OCI-LY3 (cell line): ENCODE data around the gene CACNA1A.

Experiments used
- H2AFZ ChIP-seq: fragments of 200-600, 300-600 bp; shearing (Covaris generic); 2 replicates; pipeline ENCODE4 v1.6.0; 2014; ENCODE audit warnings: antibody characterized with exemption, low read depth, low read length
- H3K27ac ChIP-seq: fragments of 200-600, 300-600 bp; sonication (generic); 2 replicates; pipeline ENCODE4 v1.5.1; 2014; ENCODE audit warnings: mild to moderate bottlenecking, low read length, moderate library complexity, mixed read lengths
- H3K27me3 ChIP-seq: fragments of 200-600, 300-600 bp; sonication (generic); 2 replicates; pipeline ENCODE4 v1.6.1; 2014; ENCODE audit warnings: low read depth, low read length, mixed read lengths
- H3K36me3 ChIP-seq: fragments of 200-600, 300-600 bp; sonication (generic); replicated peaks from 2 replicates; pipeline ENCODE3; 2014; ENCODE audit warnings: low read depth, low read length, mixed read lengths
- H3K4me1 ChIP-seq: fragments of 300-600, 200-600 bp; sonication (generic); 2 replicates; pipeline ENCODE4 v1.6.1; 2014; ENCODE audit warnings: low read length, mixed read lengths
- H3K4me2 ChIP-seq: fragments of 200-600, 300-600 bp; sonication (generic); 2 replicates; pipeline ENCODE4 v1.6.1; 2014; ENCODE audit warnings: low read length, mixed read lengths
- H3K4me3 ChIP-seq: fragments of 300-600, 200-600 bp; sonication (generic); 2 replicates; pipeline ENCODE4 v1.5.1; 2014; ENCODE audit warnings: antibody characterized with exemption, mild to moderate bottlenecking, low read length, moderate library complexity
- H3K79me2 ChIP-seq: fragments of 300-600, 200-600 bp; shearing (Covaris generic); 2 replicates; pipeline ENCODE4 v1.6.1; 2014; ENCODE audit warnings: mild to moderate bottlenecking, low read length, mixed read lengths
- H3K9ac ChIP-seq: fragments of 300-600, 200-600 bp; shearing (Covaris generic); 2 replicates; pipeline ENCODE4 v1.6.0; 2014; ENCODE audit warnings: mild to moderate bottlenecking, low read length, moderate library complexity
- H3K9me3 ChIP-seq: fragments of 200-600, 300-600 bp; shearing (Covaris generic); 2 replicates; pipeline ENCODE4 v1.6.1; 2014; ENCODE audit warnings: low read length, mixed read lengths; ENCODE audit not compliant: insufficient read depth
- H4K20me1 ChIP-seq: fragments of 200-600, 300-600 bp; sonication (generic); 2 replicates; pipeline ENCODE4 v1.6.1; 2016; ENCODE audit warnings: low read length, mixed read lengths; ENCODE audit not compliant: insufficient read depth
- EZH2phosphoT487 ChIP-seq: fragments of 200-600 bp; shearing (Covaris generic); IDR thresholded peaks from 2 replicates; pipeline ENCODE4 v1.6.1; 2018; ENCODE audit warnings: antibody characterized with exemption, mixed run types, low read depth
- TF ChIP-seq, protein P1 (sequence below): fragments of 200-600, 300-600 bp; sonication (generic); IDR thresholded peaks from 2 replicates; pipeline ENCODE4 v1.5.1; 2014; ENCODE audit warnings: antibody characterized with exemption, low read length, low read depth

The CACNA1A gene

GRCh38 chr19:13300421-13301030 lies 205.8 kb downstream of the CACNA1A start:
- no peak for TF ChIP-seq EZH2phosphoT487
- TF ChIP-seq, protein P1, sequence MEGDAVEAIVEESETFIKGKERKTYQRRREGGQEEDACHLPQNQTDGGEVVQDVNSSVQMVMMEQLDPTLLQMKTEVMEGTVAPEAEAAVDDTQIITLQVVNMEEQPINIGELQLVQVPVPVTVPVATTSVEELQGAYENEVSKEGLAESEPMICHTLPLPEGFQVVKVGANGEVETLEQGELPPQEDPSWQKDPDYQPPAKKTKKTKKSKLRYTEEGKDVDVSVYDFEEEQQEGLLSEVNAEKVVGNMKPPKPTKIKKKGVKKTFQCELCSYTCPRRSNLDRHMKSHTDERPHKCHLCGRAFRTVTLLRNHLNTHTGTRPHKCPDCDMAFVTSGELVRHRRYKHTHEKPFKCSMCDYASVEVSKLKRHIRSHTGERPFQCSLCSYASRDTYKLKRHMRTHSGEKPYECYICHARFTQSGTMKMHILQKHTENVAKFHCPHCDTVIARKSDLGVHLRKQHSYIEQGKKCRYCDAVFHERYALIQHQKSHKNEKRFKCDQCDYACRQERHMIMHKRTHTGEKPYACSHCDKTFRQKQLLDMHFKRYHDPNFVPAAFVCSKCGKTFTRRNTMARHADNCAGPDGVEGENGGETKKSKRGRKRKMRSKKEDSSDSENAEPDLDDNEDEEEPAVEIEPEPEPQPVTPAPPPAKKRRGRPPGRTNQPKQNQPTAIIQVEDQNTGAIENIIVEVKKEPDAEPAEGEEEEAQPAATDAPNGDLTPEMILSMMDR = no peak

DNA sequence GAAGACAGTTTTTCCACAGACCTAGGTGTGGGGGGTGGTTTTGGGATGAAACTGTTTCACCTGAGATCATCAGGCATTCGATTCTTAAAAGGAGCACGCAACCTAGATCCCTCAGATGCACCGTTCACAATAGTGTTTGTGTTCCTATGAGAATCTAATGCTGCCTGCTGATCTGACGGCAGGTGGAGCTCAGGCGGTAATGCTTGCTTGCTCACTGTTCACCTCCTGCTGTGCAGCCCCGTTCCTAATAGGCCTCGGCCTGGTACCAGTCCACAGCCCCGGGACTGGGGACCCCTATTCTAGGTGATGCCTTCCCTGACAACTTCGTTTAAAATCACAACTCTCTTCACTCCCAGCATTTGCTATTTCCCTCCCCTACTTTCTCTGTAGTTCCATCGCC lies 206.4 kb downstream of the CACNA1A start:
- H3K27me3 ChIP-seq = peaks cover 20% of the 10 kb centered on the region; the same call in 1 of the 2 replicates
- H3K9me3 ChIP-seq = no peaks in the 10 kb centered on the region
- no peak overlapping the region for H3K9ac ChIP-seq
- no peak for TF ChIP-seq EZH2phosphoT487
- TF ChIP-seq, protein P1 = no peak
- no peaks in the 10 kb centered on the region for H3K4me1 ChIP-seq
- no peak overlapping the region for H3K27ac ChIP-seq
- H3K4me3 ChIP-seq = no peak overlapping the region
- no peaks in the 10 kb centered on the region for H3K79me2 ChIP-seq
- no peak overlapping the region for H3K4me2 ChIP-seq
- H2AFZ ChIP-seq = no peak overlapping the region
- H4K20me1 ChIP-seq = no peaks in the 10 kb centered on the region
- no peaks in the 10 kb centered on the region for H3K36me3 ChIP-seq

More at GRCh38 chr19:13300421-13301030, 205.8 kb downstream of the CACNA1A start:
- H3K36me3 ChIP-seq = no peaks in the 10 kb centered on the region
- H3K4me3 ChIP-seq = no peak overlapping the region
- no peak overlapping the region for H3K9ac ChIP-seq
- H3K27me3 ChIP-seq = peaks cover 22% of the 10 kb centered on the region; the same call in 1 of the 2 replicates
- H4K20me1 ChIP-seq = no peaks in the 10 kb centered on the region
- H3K27ac ChIP-seq = no peak overlapping the region
- H3K79me2 ChIP-seq = no peaks in the 10 kb centered on the region
- no peaks in the 10 kb centered on the region for H3K4me1 ChIP-seq
- H2AFZ ChIP-seq = no peak overlapping the region
- H3K9me3 ChIP-seq = no peaks in the 10 kb centered on the region
- H3K4me2 ChIP-seq = no peak overlapping the region

GRCh38 chr19:13298565-13299481 lies 207.5 kb downstream of the CACNA1A start:
- H3K9ac ChIP-seq = no peak overlapping the region
- H3K9me3 ChIP-seq = no peaks in the 10 kb centered on the region
- H4K20me1 ChIP-seq = no peaks in the 10 kb centered on the region
- no peaks in the 10 kb centered on the region for H3K79me2 ChIP-seq
- no peak overlapping the region for H2AFZ ChIP-seq
- H3K27ac ChIP-seq = no peak overlapping the region
- H3K36me3 ChIP-seq = no peaks in the 10 kb centered on the region
- no peak overlapping the region for H3K4me3 ChIP-seq
- H3K27me3 ChIP-seq = peaks cover 16% of the 10 kb centered on the region; the same call in 1 of the 2 replicates
- TF ChIP-seq, protein P1 = no peak
- TF ChIP-seq EZH2phosphoT487 = no peak
- no peak overlapping the region for H3K4me2 ChIP-seq
- H3K4me1 ChIP-seq = no peaks in the 10 kb centered on the region

- H3K27me3 ChIP-seq = peaks cover 12% of the 10 kb centered on the region; the same call in 1 of the 2 replicates
- TF ChIP-seq EZH2phosphoT487 = no peak
- TF ChIP-seq, protein P1 = no peak
- no peak overlapping the region for H2AFZ ChIP-seq
- no peaks in the 10 kb centered on the region for H3K9me3 ChIP-seq
- no peak overlapping the region for H3K9ac ChIP-seq
- H3K36me3 ChIP-seq = no peaks in the 10 kb centered on the region
- H3K4me1 ChIP-seq = no peaks in the 10 kb centered on the region
- H3K79me2 ChIP-seq = no peaks in the 10 kb centered on the region
- no peaks in the 10 kb centered on the region for H4K20me1 ChIP-seq
- no peak overlapping the region for H3K27ac ChIP-seq
- H3K4me3 ChIP-seq = no peak overlapping the region
- no peak overlapping the region for H3K4me2 ChIP-seq
Measured at GRCh38 chr19:13297023-13297422, 209.3 kb downstream of the CACNA1A start.
